K562 (cell line): Measurements from ENCODE around the gene NTSR1. TPM values are rescaled to one million over a fixed set of nuclear protein-coding genes. Genes with fewer than 3 reads are reported as not detected.
A peak's percentile ranks its signal among the peaks of the same experiment; 100 is the strongest.

Source experiments
- CBFA2T3 ChIP-seq: fragments of 450-650 bp; IDR thresholded peaks from 2 replicates; pipeline ENCODE4 v1.6.1; 2017
- FOSL1 ChIP-seq: fragments of 200-800 bp; sonication (Bioruptor generic); conservative IDR thresholded peaks from 2 replicates; pipeline ENCODE4 v1.6.1; 2016; ENCODE audit warnings: missing genetic modification characterization, missing compliant biosample characterization
- FOXK2 ChIP-seq, 2 experiments: fragments of 450-650 bp; IDR thresholded peaks in 1 of 2; conservative IDR thresholded peaks in 1 of 2; 2 replicates each; pipeline ENCODE4 v1.6.1; 2016; ENCODE audit warnings: low read depth in 2 of 2, mild to moderate bottlenecking in 1 of 2
- KLF1 ChIP-seq: fragments of 450-650 bp; IDR thresholded peaks from 2 replicates; pipeline ENCODE4 v1.6.1; 2016; ENCODE audit warnings: missing genetic modification characterization, missing compliant biosample characterization
- L3MBTL2 ChIP-seq: fragments of 450-650 bp; IDR thresholded peaks from 2 replicates; pipeline ENCODE4 v1.6.1; 2016; ENCODE audit warnings: mild to moderate bottlenecking, moderate library complexity
- MCM5 ChIP-seq: fragments of 450-650 bp; IDR thresholded peaks from 2 replicates; pipeline ENCODE4 v1.6.1; 2016; ENCODE audit warnings: low read depth
- MED1 ChIP-seq: sonication (generic); formaldehyde crosslinking; IDR thresholded peaks from 2 replicates; pipeline ENCODE4 v1.8.1; 2023; ENCODE audit warnings: missing genetic modification reagents, borderline replicate concordance
- MTF1 ChIP-seq: fragments of 250-450 bp; sonication (Bioruptor Pico); IDR thresholded peaks from 2 replicates; pipeline ENCODE4 v1.9.0; 2021; ENCODE audit warnings: moderate library complexity, mild to moderate bottlenecking, inconsistent platforms, borderline replicate concordance
- MYBL2 ChIP-seq, 2 experiments: fragments of 450-650 bp in 1 of 2; sonication (generic) in 1 of 2; formaldehyde crosslinking in 1 of 2; IDR thresholded peaks; 2 replicates each; pipeline versions ENCODE4 v1.6.1 to v1.8.1; 2017 to 2022; ENCODE audit warnings: borderline replicate concordance in 1 of 2, inconsistent platforms in 1 of 2, low read depth in 1 of 2, mild to moderate bottlenecking in 1 of 2, missing genetic modification reagents in 1 of 2, moderate library complexity in 1 of 2
- PHF20 ChIP-seq: fragments of 450-650 bp; IDR thresholded peaks from 2 replicates; pipeline ENCODE4 v1.6.1; 2018; ENCODE audit not compliant: partially characterized antibody
- POLR3G ChIP-seq: IDR thresholded peaks from 2 replicates; pipeline ENCODE4 v1.6.1; 2011; ENCODE audit not compliant: insufficient read length, insufficient replicate concordance; ENCODE audit errors: extremely low read depth
- RAD21 ChIP-seq, 2 experiments: fragments of 250-450 bp in 1 of 2; fragments of 450-650 bp in 1 of 2; sonication (Bioruptor Pico) in 1 of 2; formaldehyde crosslinking in 1 of 2; IDR thresholded peaks in 1 of 2; conservative IDR thresholded peaks in 1 of 2; 2 replicates each; pipeline versions ENCODE4 v1.4.0 to v1.8.0; 2020 to 2022; ENCODE audit warnings: mild to moderate bottlenecking in 2 of 2, moderate library complexity in 1 of 2
- ZKSCAN1 ChIP-seq: fragments of 150-350 bp; IDR thresholded peaks from 2 replicates; pipeline ENCODE4 v1.6.1; 2016; ENCODE audit warnings: low read depth, low read length
- ZNF695 ChIP-seq: fragments of 450-650 bp; formaldehyde crosslinking; IDR thresholded peaks from 2 replicates; pipeline ENCODE4 v1.4.0; 2020; ENCODE audit warnings: mild to moderate bottlenecking, moderate library complexity
- ZNF717 ChIP-seq: fragments of 250-450 bp; sonication (Bioruptor Pico); IDR thresholded peaks from 2 replicates; pipeline ENCODE4 v1.5.0; 2021
- polyA plus RNA-seq, 8 experiments: library from polyadenylated mRNA; depleted of rRNA in 4 of 8; stranded (reverse) in 5 of 8; unstranded in 3 of 8; fragments of >200 nt; fragmentation: Nextera tagmentation in 2 of 8; fragmentation: Illumina TruSeq in 1 of 8; extraction: Ambion mirVana in 2 of 8; extraction: Trizol in 1 of 8; gene quantifications; 2 replicates each; pipeline versions ENCODE4 v1.2.1 to v1.2.3, GENCODE V29; 2011 to 2014; ENCODE audit warnings: inconsistent platforms in 1 of 8, missing spikeins in 1 of 8
- total RNA-seq, 7 experiments: library from RNA; depleted of rRNA in 6 of 7; stranded (reverse); fragments of >200 nt in 6 of 7; fragmentation: Illumina TruSeq in 2 of 7; extraction: Trizol in 2 of 7; gene quantifications; 2 replicates each; pipeline versions ENCODE4 v1.2.1 to v1.2.3, GENCODE V29; 2011 to 2021; ENCODE audit warnings: low replicate concordance in 1 of 7
- TF ChIP-seq, protein P1 (sequence below), 2 experiments: fragments of 450-650 bp in 1 of 2; sonication (generic) in 1 of 2; formaldehyde crosslinking in 1 of 2; IDR thresholded peaks; 2 replicates each; pipeline versions ENCODE4 v1.7.1 to v1.9.0; 2016 to 2022; ENCODE audit warnings: inconsistent platforms in 1 of 2, mild to moderate bottlenecking in 1 of 2, missing genetic modification reagents in 1 of 2

Gene NTSR1
- total and polyA plus RNA-seq, 9 of the 15 experiments (the other 6 are each of a cell fraction or from before 2014, with no cell fraction given), result 0.04 to 0.40 (median 0.13) TPM; not detected in 3

DNA sequence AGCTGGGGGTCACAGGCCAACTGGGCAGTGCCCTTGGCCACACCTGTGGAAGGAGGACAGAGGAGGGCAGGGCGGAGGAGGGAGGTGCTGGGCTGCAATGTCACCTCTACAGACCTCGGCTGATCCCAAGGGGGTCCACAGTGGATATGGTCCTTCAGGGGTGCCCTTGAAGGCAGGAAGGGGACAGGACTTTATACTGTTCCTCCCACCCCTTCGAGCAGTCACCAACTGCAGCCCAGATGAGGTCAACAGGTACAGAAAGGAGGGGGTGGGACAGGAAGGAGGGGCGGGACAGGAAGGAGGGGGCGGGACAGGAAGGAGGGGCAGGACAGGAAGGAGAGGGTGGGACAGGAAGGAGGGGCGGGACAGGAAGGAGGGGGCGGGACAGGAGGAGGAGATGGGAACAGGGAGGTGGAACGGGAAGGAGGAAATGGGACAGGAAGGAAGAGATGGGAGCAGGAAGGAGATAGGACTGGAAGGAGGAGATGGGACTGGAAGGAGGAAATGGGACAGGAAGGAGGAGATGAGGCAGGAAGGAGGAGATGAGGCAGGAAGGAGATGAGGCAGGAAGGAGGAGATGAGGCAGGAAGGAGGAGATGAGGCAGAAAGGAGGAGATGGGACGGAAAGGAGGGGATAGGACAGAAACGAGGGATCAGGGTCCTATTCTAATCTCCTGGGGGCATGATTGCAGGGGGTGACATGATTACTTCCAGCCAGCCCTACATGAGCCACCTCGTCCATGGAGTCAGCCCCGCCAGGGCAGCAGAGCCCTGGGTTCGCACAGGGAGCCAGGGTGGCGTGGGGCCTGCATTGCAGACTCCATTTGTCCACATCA lies 68.3 kb downstream of the NTSR1 start (continued):
- no peak for TF ChIP-seq RAD21 (CRISPR knock-in tag; conservative IDR thresholded peaks at IDR 0.05 in 1 of 2, IDR thresholded peaks at IDR 0.05 in 1 of 2)
- TF ChIP-seq ZNF717, result no peak
- TF ChIP-seq PHF20, result peak; percentile 96
- TF ChIP-seq POLR3G, result no peak
- TF ChIP-seq L3MBTL2, result peak; percentile 30; the same call in 1 of the 2 replicates
- TF ChIP-seq KLF1 (tag), result no peak
- TF ChIP-seq MTF1 (CRISPR knock-in tag), result no peak
- TF ChIP-seq, protein P1, sequence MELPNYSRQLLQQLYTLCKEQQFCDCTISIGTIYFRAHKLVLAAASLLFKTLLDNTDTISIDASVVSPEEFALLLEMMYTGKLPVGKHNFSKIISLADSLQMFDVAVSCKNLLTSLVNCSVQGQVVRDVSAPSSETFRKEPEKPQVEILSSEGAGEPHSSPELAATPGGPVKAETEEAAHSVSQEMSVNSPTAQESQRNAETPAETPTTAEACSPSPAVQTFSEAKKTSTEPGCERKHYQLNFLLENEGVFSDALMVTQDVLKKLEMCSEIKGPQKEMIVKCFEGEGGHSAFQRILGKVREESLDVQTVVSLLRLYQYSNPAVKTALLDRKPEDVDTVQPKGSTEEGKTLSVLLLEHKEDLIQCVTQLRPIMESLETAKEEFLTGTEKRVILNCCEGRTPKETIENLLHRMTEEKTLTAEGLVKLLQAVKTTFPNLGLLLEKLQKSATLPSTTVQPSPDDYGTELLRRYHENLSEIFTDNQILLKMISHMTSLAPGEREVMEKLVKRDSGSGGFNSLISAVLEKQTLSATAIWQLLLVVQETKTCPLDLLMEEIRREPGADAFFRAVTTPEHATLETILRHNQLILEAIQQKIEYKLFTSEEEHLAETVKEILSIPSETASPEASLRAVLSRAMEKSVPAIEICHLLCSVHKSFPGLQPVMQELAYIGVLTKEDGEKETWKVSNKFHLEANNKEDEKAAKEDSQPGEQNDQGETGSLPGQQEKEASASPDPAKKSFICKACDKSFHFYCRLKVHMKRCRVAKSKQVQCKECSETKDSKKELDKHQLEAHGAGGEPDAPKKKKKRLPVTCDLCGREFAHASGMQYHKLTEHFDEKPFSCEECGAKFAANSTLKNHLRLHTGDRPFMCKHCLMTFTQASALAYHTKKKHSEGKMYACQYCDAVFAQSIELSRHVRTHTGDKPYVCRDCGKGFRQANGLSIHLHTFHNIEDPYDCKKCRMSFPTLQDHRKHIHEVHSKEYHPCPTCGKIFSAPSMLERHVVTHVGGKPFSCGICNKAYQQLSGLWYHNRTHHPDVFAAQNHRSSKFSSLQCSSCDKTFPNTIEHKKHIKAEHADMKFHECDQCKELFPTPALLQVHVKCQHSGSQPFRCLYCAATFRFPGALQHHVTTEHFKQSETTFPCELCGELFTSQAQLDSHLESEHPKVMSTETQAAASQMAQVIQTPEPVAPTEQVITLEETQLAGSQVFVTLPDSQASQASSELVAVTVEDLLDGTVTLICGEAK (IDR thresholded peaks at IDR 0.05), result peak; percentile 88
- TF ChIP-seq, protein P1 (CRISPR knock-in tag; IDR thresholded peaks at IDR 0.05), result no peak
- TF ChIP-seq FOSL1 (tag), result no peak
- TF ChIP-seq ZKSCAN1, result no peak
- no peak for TF ChIP-seq MYBL2 (IDR thresholded peaks at IDR 0.05; ENCODE audit: low read depth)
- no peak for TF ChIP-seq MYBL2 (CRISPR knock-in tag; IDR thresholded peaks at IDR 0.05; ENCODE audit: borderline replicate concordance)
- no peak for TF ChIP-seq MED1 (CRISPR knock-in tag)
- no peak for TF ChIP-seq ZNF695
- TF ChIP-seq MCM5, result no peak
- TF ChIP-seq CBFA2T3, result no peak
- 0 out of 4 replicates have a peak, but pooled peaks of 1 of the 2 experiments have one; percentile 55 for TF ChIP-seq FOXK2 (conservative IDR thresholded peaks at IDR 0.05 in 1 of 2, IDR thresholded peaks at IDR 0.05 in 1 of 2; ENCODE audit: low read depth in 2 of 2)
